HG03558 (cell line): Measurements from ENCODE around the gene HOXA7.

Source experiments
- ATAC-seq: cut with Tn5 transposase; IDR thresholded peaks from one replicate; pipeline ENCODE4 v1.9.1; 2021; ENCODE audit warnings: moderate number of reproducible peaks; ENCODE audit not compliant: unreplicated experiment; ENCODE audit errors: extremely low read depth

Gene HOXA7

DNA sequence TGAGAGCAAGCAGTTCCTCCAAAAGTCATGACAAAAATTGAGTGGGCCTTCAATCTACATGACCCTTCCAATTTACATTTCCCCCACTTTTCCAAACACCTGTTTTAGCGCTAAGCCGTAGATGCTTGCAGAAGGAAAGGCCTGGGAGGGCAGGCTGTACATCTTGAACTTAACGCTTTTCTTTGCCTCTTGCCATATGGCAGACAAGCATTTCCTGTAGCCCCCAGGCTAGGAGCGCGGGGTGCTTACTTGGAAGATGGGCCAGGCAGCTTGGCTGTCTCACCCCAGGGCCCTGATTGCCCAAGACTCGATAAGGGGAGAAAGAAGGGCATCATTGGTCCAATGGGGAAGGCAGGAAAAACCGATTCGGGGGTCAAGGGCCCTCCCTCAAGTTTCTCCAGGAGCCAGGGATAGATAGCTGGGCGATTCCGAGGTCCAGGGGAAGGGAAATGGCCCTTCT lies 15.9 kb upstream of the HOXA7 start:
- ATAC-seq: no peak

DNA sequence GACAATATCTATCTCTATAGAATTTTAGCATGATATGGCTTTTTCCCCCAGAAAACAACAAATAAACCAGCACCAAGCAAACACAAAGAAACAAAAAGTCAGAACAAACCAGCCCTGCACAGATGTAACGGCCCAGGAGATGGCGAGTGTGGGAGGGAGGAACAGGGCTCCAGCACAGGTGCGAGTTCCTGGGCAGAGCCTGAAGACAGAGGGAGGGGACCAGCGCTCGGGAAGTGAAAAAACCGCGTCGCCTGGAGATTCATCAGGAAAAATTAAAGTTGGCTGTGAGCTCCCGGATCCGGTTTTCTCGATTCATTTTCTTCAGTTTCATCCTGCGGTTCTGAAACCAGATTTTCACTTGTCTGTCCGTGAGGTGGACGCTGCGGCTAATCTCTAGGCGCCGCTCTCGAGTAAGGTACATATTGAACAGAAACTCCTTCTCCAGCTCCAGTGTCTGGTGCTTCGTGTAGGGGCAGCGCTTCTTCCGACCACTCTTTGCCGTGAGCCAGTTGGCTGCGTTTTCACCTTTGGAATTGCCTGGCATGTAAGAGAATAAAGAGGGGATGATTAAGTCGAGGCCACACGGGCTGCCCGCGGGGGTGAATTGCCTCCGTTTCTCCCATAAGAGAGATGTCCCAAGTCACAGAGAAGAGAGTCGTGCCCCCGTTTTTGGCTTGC lies 15.3 kb upstream of the HOXA7 start:
- ATAC-seq: no peak

DNA sequence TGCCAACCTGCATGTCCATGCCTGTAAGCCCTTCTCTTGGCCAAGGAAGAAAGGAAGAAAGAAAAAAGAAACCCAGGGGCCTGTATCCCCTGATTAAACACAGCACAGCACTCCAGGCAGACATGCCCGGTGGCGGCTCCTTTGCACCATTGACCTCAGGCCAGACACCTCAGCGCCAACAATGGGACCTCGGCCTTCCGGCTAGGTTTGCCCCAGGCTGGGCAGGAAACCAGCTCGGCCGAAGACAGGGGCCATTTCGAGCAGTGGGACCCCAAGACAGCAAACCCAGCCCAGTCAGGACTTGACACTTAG lies 14.8 kb upstream of the HOXA7 start:
- ATAC-seq: no peak

DNA sequence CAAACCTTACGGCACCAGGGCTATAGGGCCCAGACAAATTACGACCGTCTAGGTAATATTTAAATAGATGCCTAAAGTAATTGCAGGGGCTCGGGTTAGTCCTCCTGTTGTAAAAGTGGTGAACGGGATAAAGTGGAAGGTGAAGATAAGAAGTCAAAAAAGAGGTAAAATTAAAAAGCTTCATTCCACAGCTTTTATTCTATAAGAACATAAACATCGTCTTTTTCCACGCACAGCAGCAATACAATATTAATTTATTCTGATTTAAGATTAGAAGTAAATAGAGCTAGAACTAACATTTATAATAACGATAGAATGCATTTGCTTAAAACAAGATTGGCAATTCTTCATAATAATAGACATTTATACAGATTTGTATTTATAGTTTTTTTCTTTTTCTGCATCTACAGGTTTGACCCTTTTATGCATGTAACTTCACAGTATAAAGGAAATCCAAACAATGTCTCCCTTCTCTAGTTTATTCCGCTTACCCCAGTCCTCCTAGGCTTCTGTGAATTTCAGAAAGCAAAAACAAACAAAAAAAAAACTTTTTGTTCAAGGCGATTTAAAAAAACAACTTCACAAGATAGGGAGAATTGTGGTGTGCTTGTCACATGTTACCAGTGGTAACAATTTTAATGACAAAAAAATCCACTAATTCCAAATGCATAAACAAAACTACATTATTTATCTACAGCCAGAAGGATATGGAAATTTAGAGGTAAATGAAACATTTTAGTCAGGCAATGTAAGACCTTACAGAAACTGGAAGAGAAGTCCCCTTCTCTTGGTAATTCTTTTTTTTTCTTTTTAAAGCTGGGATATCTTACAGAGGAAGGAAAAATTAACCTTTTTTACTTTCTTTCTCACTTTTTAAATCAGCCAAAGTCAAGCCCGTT lies 14.2 kb upstream of the HOXA7 start:
- no peak for ATAC-seq

GRCh38 chr7:27169658-27170425 lies 13.4 kb upstream of the HOXA7 start:
- no peak for ATAC-seq

DNA sequence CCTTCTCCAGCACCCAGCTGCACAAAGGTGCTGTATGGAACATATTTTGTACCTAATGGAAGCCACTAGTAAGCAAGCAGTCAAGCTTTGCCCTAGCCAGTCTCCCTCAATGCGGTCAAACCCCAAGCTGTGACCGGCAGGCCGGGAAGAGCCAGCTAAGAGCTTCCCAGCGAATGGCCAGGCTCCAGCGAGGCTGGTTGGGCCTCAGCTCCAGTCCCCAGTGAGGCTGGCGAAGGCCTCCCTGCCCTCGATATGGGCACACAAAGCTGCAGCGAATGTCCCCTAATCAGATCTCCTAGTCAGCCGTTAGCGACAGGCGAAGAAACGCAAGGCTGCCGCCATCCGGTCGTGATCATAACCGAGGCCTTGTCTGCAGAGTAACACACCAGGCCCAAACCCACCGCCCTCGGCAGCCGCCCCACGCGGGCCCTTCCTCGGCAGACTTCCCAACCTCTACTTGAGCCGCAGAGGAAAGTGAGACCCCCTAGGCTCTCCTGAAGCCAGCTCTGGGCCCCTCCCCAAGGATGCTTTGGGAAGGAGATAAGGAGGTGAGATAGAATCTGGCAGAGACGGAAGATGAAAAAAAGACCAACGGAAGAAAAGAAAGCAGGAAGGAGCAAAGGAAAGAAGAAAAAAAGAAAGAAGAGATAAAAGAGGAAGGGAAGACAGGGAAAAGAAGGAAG lies 11.9 kb upstream of the HOXA7 start:
- no peak for ATAC-seq

DNA sequence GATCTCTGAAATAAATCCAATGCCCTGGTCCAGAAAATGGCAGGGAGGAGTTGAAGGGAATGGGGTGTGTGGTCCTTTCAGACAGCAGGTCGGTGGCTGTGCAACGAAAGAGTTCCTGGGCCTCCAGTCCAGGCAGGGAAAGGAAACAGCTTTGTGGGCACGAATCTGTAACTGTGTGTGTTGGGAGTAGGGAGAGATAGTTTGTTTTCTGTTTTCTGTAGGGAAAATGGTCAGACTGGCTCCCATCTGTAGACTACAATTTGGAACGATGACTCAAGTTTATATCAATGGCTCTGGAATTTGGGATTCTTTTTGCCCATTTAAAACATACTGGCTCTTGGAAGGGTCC lies 11.4 kb upstream of the HOXA7 start:
- ATAC-seq: no peak

DNA sequence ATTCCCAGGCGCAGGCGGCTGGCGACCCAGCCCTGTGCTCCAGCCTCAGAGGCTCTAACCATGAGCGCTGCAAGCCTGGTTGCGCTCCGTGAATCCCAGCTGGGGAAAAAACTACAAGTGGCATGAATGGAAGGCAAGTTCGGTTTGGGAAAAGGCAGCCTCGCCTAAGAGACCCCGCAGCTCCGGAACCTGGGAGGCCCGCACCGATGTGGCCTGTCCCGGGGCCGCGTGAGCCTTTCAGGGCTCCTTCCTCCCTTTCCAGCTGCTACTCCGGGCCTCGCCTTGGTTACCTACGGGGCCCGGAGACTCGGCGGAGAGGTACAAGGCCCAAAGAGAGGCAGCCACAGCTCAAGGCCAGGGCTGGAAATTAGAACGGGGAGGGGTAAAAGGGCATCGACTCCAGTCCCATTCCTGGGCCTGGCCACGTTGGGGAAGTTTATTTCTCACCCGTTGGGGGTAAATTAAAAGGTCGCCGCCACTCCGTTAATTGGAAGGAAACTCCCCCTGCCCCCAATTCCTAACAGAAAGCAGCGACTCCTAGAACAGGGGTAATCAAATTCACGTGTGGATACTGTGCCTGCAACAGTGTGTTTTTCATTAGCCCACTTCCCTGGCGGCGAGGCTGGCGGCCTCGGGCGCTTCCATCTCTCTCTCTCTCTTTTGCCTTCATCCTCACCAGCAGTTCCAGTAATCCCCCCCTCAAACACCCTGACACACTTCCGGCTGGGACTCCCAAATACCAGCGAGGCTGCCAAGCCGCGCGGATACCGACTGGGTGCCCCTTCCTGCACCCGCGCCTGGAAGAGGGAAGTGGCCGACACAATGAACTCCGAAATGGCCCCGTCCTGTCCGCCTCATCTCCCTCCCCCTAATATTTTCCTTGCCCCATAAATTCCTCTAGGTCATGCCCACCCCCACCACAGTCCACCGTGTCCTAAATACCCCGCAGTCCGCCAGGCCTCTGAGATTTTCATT lies 10.3 kb upstream of the HOXA7 start:
- no peak for ATAC-seq

DNA sequence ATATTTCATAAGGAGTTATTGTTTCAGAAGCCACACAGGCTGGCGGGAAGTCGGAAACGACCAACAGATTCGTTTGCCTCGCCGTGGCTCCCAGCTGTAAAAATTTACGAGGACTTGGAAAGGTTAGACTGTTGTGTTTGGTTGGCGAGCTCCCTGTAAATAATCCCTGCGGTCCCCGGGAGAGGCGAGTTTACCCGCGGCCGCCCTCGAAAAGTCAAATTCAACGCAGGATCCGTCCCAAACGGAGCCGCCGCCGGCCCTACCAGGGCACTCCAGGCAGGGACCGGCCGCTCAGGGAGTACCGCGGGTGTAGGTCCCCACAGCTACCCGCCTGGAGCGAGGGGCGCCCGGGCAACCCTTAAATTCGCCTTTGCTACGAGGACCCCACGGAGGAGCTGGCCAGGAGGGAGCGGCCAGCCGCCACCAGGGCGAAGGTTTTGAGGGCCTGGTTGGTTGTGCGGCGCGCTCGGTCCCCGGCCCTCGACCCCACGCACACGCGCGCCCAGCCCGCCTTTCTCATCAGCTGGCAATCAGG lies 9.6 kb upstream of the HOXA7 start:
- ATAC-seq: no peak

DNA sequence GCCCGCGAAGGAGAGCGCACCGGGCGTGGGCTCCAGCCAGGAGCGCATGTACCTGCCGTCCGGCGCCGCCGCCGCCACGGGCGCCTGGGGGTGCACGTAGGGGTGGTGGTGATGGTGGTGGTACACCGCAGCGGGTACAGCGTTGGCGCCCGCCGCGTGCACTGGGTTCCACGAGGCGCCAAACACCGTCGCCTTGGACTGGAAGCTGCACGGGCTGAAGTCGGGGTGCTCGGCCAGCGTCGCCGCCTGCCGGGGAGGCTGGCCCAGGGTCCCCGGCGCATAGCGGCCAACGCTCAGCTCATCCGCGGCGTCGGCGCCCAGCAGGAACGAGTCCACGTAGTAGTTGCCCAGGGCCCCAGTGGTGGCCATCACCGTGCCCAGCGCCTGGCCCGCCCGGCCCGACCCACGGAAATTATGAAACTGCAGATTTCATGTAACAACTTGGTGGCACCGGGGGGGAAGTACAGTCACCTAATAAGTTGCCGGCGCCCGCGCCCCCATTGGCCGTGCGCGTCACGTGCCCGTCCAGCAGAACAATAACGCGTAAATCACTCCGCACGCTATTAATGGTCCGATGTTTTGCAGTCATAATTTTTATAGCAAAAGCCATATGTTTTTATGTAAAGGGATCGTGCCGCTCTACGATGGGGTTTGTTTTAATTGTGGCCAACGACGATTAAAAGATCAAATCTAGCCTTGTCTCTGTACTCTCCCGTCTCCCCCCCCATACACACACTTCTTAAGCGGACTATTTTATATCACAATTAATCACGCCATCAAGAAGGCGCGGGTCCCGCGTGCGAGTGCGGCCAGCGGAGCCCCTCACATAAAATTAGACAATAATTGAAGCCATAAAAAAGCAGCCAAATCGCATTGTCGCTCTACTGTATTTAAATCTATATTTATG lies 8.9 kb upstream of the HOXA7 start, which contains the start of gene HOXA9:
HOXA9 (minus strand) TSS at position 449 of the 907 bp plus-strand sequence; CDS start at position 369, 80 bp downstream.
- no peak for ATAC-seq

GRCh38 chr7:27164367-27165088 lies 8.1 kb upstream of the HOXA7 start:
- ATAC-seq: no peak

GRCh38 chr7:27164045-27164366 lies 7.5 kb upstream of the HOXA7 start:
- ATAC-seq: no peak

GRCh38 chr7:27163288-27164044 lies 7.0 kb upstream of the HOXA7 start:
- no peak for ATAC-seq

- no peak for ATAC-seq
Measured at GRCh38 chr7:27162561-27163287, 6.2 kb upstream of the HOXA7 start.

GRCh38 chr7:27161721-27162560 lies 5.5 kb upstream of the HOXA7 start:
- ATAC-seq: no peak
